ENCODE data around the gene UBE2H.

GRCh38 chr7:129832701-129833227 is 120.0 kb downstream of the UBE2H start:
- TF ChIP-seq CTCF (IDR thresholded peaks at IDR 0.05; ENCODE audit: insufficient read depth, low read length, poor library complexity, severe bottlenecking) (no peak), EZH2phosphoT487 (conservative IDR thresholded peaks at IDR 0.05; ENCODE audit: low read length) (no peak)
